ENCODE measurements around the gene C3AR1.
"Not testable (repeated sequence)": the region's sequence is repeated elsewhere in the genome, so short reads cannot be mapped to it uniquely, and the experiment has no call there.

C3AR1 gene

GRCh38 chr12:8065991-8066594 is at the start of gene C3AR1:
Gene C3AR1, minus strand, starts transcription at chr12:8066359. Its CDS starts 6,174 bp downstream, at chr12:8060185.
- peak within 1 kb of the TSS; percentile 64 for H3K4me3 ChIP-seq

DNA sequence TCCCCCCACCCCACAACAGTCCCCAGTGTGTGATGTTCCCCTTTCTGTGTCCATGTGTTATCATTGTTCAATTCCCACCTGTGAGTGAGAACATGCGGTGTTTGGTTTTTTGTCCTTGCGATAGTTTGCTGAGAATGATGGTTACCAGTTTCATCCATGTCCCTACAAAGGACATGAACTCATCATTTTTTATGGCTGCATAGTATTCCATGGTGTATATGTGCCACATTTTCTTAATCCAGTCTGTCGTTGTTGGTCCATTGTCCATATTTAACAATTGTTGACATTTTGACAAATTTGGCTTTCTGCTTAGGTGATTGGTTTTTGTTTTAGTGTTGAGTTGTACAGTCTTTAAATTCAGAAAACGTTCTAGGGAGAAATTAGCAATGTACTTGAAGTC is 47.0 kb upstream of the C3AR1 start:
- not testable (repeated sequence) for H3K9ac ChIP-seq (ENCODE audit: insufficient read length)

More at GRCh38 chr12:8065991-8066594, at the start of gene C3AR1:
- DNase-seq (ENCODE audit: low read depth, low spot score) = peak; percentile 47
- Histone ChIP-seq H3K36me3 (ENCODE audit: insufficient read depth, low read length) (no peaks in the 10 kb centered on the region), H3K9ac (ENCODE audit: insufficient read length) (peak within 1 kb of the TSS; percentile 37), H3K9me3 (ENCODE audit: low read depth, low read length) (no peaks in the 10 kb centered on the region), H3K27ac (peak within 1 kb of the TSS; percentile 77)
- no peak for TF ChIP-seq FOXP2 (optimal IDR thresholded peaks at IDR 0.05; ENCODE audit: control extremely low read depth, extremely low read length, insufficient read depth)
- TF ChIP-seq POLR2AphosphoS5 (IDR thresholded peaks at IDR 0.05; ENCODE audit: borderline replicate concordance, low read depth, low read length) = peak; percentile 66

DNA sequence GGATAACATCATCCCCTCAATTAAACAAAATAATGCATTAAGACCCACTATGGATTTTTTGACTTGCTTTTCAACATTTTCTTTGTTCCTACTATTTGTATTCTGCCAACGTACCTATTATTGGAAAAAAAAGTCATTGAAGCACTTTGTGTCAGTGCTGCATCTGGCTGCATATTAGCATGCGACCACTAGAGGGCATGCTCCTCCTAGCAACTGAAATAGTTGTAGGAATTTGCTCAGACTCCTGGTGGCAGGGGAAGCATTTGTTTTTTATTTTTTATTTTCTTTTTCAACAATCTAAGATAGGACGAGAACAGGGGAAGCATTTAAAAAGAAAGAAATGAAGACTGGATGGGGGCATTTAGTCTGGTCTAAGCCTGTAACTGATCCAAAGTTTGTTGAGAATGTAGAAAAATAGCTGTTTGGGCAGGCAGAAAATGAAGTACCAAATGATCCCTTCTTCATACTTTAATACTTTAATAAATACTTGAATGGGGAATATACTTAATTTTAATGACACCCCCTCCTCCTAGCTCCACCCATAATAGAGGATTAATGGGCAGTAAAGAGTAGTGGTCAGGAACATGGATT is 42.7 kb upstream of the C3AR1 start:
- no peak for TF ChIP-seq POLR2AphosphoS5 (IDR thresholded peaks at IDR 0.05; ENCODE audit: borderline replicate concordance, low read depth, low read length)
- TF ChIP-seq EZH2 (IDR thresholded peaks at IDR 0.05) = no peak
- no peak for TF ChIP-seq FOXP2 (optimal IDR thresholded peaks at IDR 0.05; ENCODE audit: control extremely low read depth, extremely low read length, insufficient read depth)
- H3K27ac ChIP-seq = no peak overlapping the region
- peak overlapping the region; percentile 62 for H3K9ac ChIP-seq (ENCODE audit: insufficient read length)
- peak; percentile 67 for DNase-seq (ENCODE audit: low read depth, low spot score)
- H3K36me3 ChIP-seq (ENCODE audit: insufficient read depth, low read length) = peaks cover 9% of the 10 kb centered on the region; the same call in 1 of the 2 replicates
- peak overlapping the region; percentile 32; the same call in 1 of the 2 replicates for H3K4me3 ChIP-seq
- H3K9me3 ChIP-seq (ENCODE audit: low read depth, low read length) = 0 out of 2 replicates have a peak, but pooled peaks cover 4% of the 10 kb centered on the region

More for the DNA sequence above, 47.0 kb upstream of the C3AR1 start:
- not testable (repeated sequence) for H3K27ac ChIP-seq; H3K4me3 ChIP-seq; DNase-seq (ENCODE audit: low read depth, low spot score); H3K9me3 ChIP-seq (ENCODE audit: low read depth, low read length); H3K36me3 ChIP-seq (ENCODE audit: insufficient read depth, low read length)

- H3K36me3 ChIP-seq (ENCODE audit: insufficient read depth, low read length) = peaks cover 34% of the 10 kb centered on the region
- DNase-seq (ENCODE audit: low read depth, low spot score) = no peak
- H3K27ac ChIP-seq = no peak overlapping the region
- no peak overlapping the region for H3K4me3 ChIP-seq
- H3K9me3 ChIP-seq (ENCODE audit: low read depth, low read length) = no peaks in the 10 kb centered on the region
- H3K9ac ChIP-seq (ENCODE audit: insufficient read length) = no peak overlapping the region
- TF ChIP-seq FOXP2 (optimal IDR thresholded peaks at IDR 0.05; ENCODE audit: control extremely low read depth, extremely low read length, insufficient read depth) = no peak
- TF ChIP-seq EZH2 (IDR thresholded peaks at IDR 0.05) = no peak
- no peak for TF ChIP-seq POLR2AphosphoS5 (IDR thresholded peaks at IDR 0.05; ENCODE audit: borderline replicate concordance, low read depth, low read length)
These were observed 33.1 kb upstream of the C3AR1 start for GRCh38 chr12:8099235-8099634.

- H3K9me3 ChIP-seq (ENCODE audit: low read depth, low read length) = no peaks in the 10 kb centered on the region
- no peak for TF ChIP-seq FOXP2 (optimal IDR thresholded peaks at IDR 0.05; ENCODE audit: control extremely low read depth, extremely low read length, insufficient read depth)
- TF ChIP-seq POLR2AphosphoS5 (IDR thresholded peaks at IDR 0.05; ENCODE audit: borderline replicate concordance, low read depth, low read length) = no peak
- TF ChIP-seq EZH2 (IDR thresholded peaks at IDR 0.05) = no peak
- no peak overlapping the region for H3K27ac ChIP-seq
- H3K4me3 ChIP-seq = no peak overlapping the region
- no peak overlapping the region for H3K9ac ChIP-seq (ENCODE audit: insufficient read length)
- DNase-seq (ENCODE audit: low read depth, low spot score) = no peak
- peaks cover 55% of the 10 kb centered on the region for H3K36me3 ChIP-seq (ENCODE audit: insufficient read depth, low read length)
These were observed 30.2 kb upstream of the C3AR1 start for GRCh38 chr12:8096281-8096915.

GRCh38 chr12:8093291-8093690 is 27.1 kb upstream of the C3AR1 start:
- Histone ChIP-seq H3K9ac (ENCODE audit: insufficient read length) (no peak overlapping the region), H3K27ac (no peak overlapping the region), H3K4me3 (no peak overlapping the region), H3K36me3 (ENCODE audit: insufficient read depth, low read length) (peaks cover 70% of the 10 kb centered on the region), H3K9me3 (ENCODE audit: low read depth, low read length) (no peaks in the 10 kb centered on the region)
- no peak for DNase-seq (ENCODE audit: low read depth, low spot score)
- TF ChIP-seq EZH2 (IDR thresholded peaks at IDR 0.05) = no peak
- no peak for TF ChIP-seq POLR2AphosphoS5 (IDR thresholded peaks at IDR 0.05; ENCODE audit: borderline replicate concordance, low read depth, low read length)
- no peak for TF ChIP-seq FOXP2 (optimal IDR thresholded peaks at IDR 0.05; ENCODE audit: control extremely low read depth, extremely low read length, insufficient read depth)

GRCh38 chr12:8089716-8090115 is 23.6 kb upstream of the C3AR1 start:
- no peak overlapping the region for H3K9ac ChIP-seq (ENCODE audit: insufficient read length)
- no peak overlapping the region for H3K4me3 ChIP-seq
- DNase-seq (ENCODE audit: low read depth, low spot score) = no peak
- no peak overlapping the region for H3K27ac ChIP-seq
- no peak for TF ChIP-seq POLR2AphosphoS5 (IDR thresholded peaks at IDR 0.05; ENCODE audit: borderline replicate concordance, low read depth, low read length)
- no peak for TF ChIP-seq EZH2 (IDR thresholded peaks at IDR 0.05)
- no peak for TF ChIP-seq FOXP2 (optimal IDR thresholded peaks at IDR 0.05; ENCODE audit: control extremely low read depth, extremely low read length, insufficient read depth)
- H3K9me3 ChIP-seq (ENCODE audit: low read depth, low read length) = no peaks in the 10 kb centered on the region
- peaks cover 52% of the 10 kb centered on the region for H3K36me3 ChIP-seq (ENCODE audit: insufficient read depth, low read length)

DNA sequence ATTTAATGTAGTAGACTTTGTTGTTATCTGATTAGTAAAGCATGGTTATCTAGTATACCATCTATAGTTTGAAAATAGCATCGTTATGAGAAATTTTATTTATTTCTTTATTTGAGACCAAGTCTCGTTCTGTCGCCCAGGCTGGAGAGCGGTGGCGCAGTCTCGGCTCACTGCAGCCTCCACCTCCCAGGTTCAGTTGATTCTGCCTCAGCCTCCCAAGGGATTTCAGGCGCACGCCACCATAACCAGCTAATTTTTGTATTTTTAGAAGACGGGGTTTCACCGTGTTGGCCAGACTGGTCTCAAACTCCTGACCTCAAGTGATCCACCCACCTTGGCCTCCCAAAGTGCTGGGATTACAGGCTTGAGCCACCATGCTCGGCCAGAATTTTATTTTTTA is 23.1 kb upstream of the C3AR1 start:
- H3K9ac ChIP-seq (ENCODE audit: insufficient read length); H3K4me3 ChIP-seq; H3K27ac ChIP-seq; H3K9me3 ChIP-seq (ENCODE audit: low read depth, low read length); DNase-seq (ENCODE audit: low read depth, low spot score): not testable (repeated sequence)
- peaks cover 47% of the 10 kb centered on the region for H3K36me3 ChIP-seq (ENCODE audit: insufficient read depth, low read length)

Measured in SK-N-MC (cell line).